Measurements from ENCODE around the gene MRPL42.

Gene MRPL42

DNA sequence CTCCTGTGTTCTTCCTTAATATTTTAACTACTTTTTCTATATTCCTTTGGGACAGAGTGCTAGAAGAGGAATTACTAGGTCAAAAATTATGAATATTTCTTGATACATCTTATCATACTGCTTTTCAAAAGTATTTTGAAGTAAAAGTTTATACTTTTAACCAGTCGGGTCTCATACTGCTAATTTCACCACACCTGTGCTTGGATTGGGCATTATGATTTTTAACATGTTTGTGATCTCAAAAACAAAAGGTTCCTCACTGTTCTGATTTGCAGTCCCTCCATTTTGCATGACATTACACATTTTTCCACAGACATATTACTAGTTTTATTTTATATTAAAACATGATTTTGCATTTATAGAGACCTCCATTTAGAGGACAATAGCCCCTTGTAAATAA, 32.9 kb downstream of the MRPL42 start:
- TF ChIP-seq ZNF274 (IDR thresholded peaks at IDR 0.05; ENCODE audit: low read depth, low read length), result no peak
- H3K4me3 ChIP-seq (ENCODE audit: low read length), result no peak overlapping the region

DNA sequence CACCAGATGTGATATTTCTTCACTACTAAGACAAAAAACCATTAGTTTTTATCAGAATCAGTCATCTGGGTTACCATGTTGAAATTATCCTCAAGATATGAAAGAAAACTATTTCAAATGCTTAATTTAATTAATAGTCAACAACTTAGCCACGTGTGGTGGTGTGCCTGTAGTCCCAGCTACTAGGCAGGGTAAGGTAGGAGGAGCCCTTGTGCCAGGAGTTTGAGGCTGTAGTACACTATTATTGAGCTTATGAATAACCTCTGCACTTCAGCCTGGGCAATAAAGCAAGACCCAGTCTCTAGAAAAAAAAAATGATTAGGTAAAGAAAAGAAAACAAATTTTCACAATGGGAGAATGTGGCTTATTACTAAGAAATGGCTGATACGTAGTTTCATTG, 33.4 kb downstream of the MRPL42 start:
- no peak for TF ChIP-seq ZNF274 (IDR thresholded peaks at IDR 0.05; ENCODE audit: low read depth, low read length)
- H3K4me3 ChIP-seq (ENCODE audit: low read length), result no peak overlapping the region

DNA sequence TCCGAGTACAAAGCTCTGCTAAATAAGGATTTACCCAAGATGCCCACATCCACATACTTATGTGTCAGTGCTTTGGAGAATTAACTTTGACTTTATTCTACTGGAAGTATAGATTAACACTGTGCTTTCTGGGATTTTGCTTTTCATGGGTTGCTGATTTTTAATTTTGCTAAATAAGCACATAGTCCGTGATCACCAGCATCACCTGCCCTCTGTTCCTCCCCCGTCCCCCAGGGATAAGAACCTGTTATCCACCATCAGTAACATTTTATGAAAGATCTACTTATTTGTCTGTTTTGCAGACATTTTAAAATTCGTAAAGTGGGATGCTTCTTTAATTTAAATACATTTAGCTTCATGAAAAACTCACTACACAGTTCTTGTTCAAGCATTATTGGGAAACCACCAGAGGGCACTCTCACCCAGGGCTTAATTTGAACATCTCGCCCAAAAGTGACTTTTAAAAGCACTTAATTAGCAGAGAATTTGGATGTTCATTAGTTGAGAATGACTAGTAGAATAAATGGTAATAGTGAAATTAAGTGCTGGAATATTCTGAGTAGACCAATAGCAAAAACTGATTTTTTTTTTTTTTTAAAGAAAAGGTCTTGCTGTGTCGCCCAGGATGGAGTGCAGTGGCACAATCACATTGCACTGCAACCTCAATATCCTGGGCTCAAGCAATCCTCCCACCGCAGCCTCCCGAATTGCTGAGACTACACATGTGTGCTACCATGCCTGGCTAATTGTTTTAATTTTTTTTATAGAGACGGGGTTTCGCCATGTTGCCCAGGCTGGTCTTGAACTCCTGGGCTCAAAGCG, 35.7 kb downstream of the MRPL42 start:
- no peak overlapping the region for H3K4me3 ChIP-seq (ENCODE audit: low read length)

DNA sequence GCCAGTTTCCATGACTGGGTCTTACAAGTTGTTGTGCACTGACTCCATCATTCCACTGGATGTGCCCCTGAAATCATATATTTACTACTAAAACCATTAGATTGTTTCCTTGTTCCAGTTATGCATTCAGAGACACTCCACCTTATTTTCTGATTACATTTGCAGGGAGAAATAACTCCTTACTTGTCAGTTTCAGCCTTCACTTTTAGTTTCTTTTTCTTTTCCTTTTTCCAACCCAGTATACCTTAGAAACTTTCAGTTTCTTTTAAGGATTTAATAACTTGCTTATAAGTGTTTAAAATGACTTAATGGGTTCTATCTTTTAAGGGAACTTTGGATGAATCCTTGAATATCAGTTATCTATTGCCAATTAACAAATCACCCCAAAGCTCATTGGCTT, 39.9 kb downstream of the MRPL42 start:
- no peak overlapping the region for H3K4me3 ChIP-seq (ENCODE audit: low read length)
- TF ChIP-seq ZNF274 (IDR thresholded peaks at IDR 0.05; ENCODE audit: low read depth, low read length), result no peak

More for the DNA sequence above, 35.7 kb downstream of the MRPL42 start:
- TF ChIP-seq ZNF274 (IDR thresholded peaks at IDR 0.05; ENCODE audit: low read depth, low read length), result no peak

DNA sequence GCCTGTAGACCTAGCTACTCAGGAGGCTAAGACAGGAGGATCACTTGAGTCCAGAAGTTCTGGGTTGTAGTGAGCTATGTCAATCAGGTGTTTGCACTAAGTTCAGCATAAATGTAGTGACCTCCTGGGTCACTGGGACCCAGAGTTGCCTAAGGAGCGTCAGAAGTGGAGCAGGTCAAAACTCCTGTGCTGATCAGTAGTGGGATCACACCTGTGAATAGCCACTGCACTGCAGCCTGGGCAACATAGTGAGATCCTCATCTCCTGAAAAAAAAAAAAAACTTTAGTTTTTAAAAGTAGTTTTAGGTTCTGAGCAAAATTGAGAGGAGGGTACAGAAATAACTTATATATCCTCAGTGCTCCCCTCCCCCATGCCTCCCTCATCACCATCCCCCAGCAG, 42.2 kb downstream of the MRPL42 start:
- no peak for TF ChIP-seq ZNF274 (IDR thresholded peaks at IDR 0.05; ENCODE audit: low read depth, low read length)

DNA sequence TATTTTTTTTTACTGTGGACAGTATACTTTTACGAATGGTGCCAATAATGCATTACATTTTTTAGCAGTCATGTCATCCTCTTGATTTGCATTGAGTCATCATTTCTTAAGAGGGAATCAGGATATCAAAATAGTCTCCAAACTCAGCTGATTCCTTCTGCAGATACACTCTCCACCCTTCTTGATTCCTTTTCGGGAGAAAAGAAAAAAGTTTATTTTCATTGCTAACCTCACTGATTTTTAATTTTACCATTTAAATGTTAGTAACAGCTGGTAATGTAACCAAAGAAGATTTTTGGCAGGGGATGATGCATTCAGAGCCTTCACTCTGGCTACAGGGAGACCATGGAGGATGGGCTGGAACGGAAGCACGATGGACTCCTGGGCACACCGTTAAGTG, 47.5 kb downstream of the MRPL42 start:
- no peak for TF ChIP-seq ZNF274 (IDR thresholded peaks at IDR 0.05; ENCODE audit: low read depth, low read length)
- H3K4me3 ChIP-seq (ENCODE audit: low read length), result no peak overlapping the region

More for the DNA sequence above, 42.2 kb downstream of the MRPL42 start:
- no peak overlapping the region for H3K4me3 ChIP-seq (ENCODE audit: low read length)

DNA sequence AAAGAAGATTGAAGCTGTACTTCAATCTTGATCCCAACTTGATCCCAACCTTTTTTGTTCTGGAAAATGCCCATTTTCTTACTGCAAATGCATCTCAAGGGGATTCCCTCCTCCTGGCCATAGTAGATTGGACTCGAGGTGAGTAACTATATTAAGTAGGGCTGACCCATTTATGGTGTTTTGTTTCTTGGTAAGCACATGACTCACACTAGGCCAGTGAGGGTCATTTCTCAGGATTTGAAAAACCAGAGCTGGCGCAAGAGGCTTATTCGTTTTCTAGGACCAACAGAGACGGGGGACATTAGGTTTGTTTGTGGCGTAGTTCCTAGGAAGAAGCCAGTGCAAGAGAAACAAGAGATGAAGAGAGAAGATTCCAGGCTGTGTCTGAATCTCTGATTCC, 51.4 kb downstream of the MRPL42 start:
- TF ChIP-seq ZNF274 (IDR thresholded peaks at IDR 0.05; ENCODE audit: low read depth, low read length), result no peak
- no peak overlapping the region for H3K4me3 ChIP-seq (ENCODE audit: low read length)

DNA sequence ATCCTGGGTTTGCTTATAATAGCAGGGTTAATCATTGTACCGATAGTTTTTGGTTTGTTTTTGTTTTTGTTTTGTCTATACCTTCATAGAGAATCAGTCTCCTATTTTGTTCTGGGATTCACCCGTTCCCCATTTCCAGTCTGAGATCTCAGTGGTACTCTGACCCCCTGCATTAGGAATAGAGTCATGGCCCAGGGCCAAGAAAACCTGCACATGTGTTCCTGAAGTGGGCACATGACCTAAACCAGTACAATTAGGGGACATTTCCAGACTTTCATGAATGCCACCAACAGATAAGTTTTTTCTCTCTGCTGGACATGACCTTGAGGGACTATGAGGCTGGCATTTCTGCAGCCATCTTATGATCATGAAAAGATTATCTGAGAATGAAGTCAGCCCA, 52.5 kb downstream of the MRPL42 start:
- TF ChIP-seq ZNF274 (IDR thresholded peaks at IDR 0.05; ENCODE audit: low read depth, low read length), result no peak
- no peak overlapping the region for H3K4me3 ChIP-seq (ENCODE audit: low read length)

DNA sequence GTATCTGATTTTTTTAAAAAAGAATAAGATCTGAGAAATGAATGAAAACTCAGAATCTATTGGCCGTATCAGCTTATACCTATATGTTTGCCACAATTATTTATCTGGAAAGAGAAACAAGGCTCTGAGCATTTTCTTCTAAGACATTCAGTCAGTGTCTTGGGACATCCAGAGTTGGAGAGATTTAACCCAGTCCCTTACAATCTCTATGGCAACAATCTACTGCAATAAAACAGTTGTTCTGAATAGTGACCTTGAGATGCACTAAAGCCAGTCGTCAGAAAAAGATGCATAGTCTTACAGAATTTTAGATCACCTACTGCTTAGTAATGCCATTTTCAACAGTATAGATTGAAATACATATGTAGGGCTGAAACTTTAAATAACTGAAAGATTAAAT, 53.1 kb downstream of the MRPL42 start:
- no peak overlapping the region for H3K4me3 ChIP-seq (ENCODE audit: low read length)
- no peak for TF ChIP-seq ZNF274 (IDR thresholded peaks at IDR 0.05; ENCODE audit: low read depth, low read length)

DNA sequence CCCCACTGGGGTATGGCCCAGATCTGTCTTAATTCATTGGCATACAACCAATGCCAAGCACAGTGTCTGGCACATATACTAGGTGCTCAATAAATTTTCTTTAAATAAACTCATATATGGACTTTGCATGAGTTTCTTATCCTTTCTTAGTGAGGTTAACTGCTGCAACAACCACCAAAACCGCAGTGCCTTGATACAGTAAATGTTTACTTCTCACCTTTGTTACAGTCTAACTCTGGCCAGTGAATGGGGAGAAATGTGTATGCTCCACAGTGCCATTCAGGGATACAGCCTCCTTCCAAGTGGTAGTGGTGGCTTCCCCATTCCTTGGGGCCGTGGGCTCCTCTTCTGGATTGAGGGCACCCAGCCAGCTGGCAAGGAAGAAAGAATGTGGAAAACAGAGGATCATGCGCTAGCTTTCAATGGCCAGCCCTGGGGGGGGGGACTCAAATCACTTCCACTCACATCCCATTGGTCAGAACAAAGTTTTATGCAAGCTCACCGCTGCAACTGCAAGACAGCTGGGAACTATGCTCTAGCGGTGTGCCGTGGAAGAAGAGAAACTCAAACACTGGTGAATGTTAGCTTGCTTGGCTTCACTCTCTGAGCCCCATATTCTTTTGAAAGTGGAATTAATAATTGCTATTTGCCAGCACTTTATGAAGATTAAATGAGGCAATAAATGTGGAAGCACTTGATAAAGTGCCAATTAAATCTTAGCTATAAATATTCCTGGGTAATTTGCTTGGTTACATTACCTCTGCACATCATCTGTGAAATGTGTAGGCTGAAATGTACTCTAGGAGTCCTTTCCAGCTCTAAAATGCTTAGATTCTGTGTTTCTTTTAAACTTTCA, 54.1 kb downstream of the MRPL42 start:
- H3K4me3 ChIP-seq (ENCODE audit: low read length), result no peak overlapping the region
- TF ChIP-seq ZNF274 (IDR thresholded peaks at IDR 0.05; ENCODE audit: low read depth, low read length), result no peak

DNA sequence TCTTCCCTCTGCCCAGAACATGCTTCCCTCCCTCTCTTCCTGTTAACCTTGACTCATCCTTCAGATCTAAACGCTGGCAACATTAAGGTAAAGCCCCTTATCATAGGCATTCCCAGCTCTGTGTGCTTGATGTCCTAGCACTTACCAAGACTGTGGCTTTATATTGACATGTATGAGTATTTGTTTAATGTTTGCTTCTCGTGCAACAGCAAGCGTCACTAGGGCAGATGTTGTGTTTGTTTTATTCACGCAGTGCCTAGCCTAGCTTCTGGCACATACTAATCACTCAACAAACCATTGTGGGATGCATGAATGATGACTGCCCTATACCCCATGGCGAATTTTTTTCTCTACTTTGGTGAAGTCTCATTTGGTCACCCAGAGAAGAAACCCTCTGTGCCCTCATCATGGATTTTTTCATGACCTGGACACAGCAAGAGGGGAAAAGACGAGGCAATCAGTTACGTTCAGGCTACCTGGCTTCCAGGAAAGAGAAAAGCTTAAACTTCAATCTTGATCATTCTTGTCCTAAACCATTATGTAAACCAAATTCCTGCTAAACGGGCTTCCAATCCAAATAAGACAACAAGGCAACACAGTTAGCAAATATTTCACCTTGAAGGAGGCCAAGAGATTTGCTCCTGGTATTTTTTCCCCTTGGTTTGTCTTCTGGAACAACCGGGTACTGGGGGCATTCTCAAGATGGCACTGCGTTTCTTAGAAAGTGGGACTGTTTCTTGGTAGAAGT, 57.2 kb downstream of the MRPL42 start:
- no peak overlapping the region for H3K4me3 ChIP-seq (ENCODE audit: low read length)
- TF ChIP-seq ZNF274 (IDR thresholded peaks at IDR 0.05; ENCODE audit: low read depth, low read length), result no peak

DNA sequence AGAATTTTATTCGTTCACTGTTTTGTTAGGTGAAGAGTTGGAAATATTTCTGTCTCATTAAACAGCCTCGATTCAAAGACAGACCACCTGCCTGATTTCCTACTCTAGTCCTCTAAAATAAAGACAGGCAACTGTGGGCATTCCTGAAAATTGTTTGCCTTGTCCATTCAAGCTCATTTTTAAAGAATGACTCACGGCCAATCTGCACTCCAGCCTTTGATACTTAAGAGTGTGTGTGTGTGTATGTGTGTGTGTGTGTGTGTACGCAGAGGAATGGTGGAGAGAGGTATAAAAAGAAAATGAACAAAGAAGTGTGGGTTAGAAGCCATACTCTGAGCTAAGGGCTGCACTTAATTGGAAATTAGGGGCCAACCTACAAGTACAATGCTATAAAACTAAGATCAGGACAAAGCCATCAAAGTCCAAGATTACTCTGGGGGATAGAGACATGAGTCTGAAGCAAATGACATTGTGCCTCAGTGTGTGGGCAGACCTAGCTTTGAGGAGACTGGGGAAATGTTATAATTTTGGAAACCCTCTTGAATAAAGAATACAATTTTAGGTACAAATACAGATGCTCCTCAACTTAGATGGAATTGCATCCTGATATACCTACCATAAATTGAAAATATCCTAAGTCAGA, 59.6 kb downstream of the MRPL42 start:
- TF ChIP-seq ZNF274 (IDR thresholded peaks at IDR 0.05; ENCODE audit: low read depth, low read length), result no peak
- no peak overlapping the region for H3K4me3 ChIP-seq (ENCODE audit: low read length)

DNA sequence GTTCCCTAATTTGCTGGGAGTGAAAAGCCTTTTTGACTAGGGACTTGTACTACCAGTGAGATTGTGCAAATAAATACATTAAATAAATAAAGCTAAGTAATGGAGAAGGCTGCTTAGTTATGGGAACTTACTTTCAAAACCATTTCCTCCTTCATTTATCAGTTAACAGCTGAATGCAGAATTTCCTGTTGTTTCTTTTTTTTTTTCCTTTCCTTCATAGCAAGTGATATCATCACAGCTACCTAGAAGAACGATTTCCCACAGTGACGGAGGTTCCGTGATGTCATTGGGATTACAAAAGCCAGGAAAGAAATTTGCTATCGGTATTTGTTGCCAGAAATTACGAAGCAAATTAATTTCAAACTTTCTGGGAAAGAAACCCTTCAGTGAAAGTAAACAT, 63.0 kb downstream of the MRPL42 start:
- no peak for TF ChIP-seq ZNF274 (IDR thresholded peaks at IDR 0.05; ENCODE audit: low read depth, low read length)
- H3K4me3 ChIP-seq (ENCODE audit: low read length), result no peak overlapping the region

DNA sequence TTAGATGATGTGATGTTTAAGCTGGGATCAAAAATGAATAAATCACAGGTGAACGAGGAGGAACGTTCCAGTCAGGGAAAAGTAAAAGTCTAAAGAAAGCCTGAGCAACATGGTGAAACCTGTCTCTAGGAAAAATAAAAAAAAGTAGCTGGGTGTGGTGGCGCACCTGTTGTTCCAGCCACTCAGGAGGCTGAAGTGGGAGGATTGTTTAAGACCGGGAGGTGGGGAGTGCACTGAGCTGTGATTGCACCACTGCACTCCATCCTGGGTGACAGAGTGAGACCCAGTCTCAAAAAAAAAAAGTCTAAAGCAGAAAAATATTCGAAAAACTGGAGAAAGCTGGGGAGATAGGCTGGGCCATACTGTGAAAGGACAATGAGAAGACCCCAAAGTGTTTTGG, 66.0 kb downstream of the MRPL42 start:
- TF ChIP-seq ZNF274 (IDR thresholded peaks at IDR 0.05; ENCODE audit: low read depth, low read length), result no peak
- H3K4me3 ChIP-seq (ENCODE audit: low read length), result no peak overlapping the region
